HK-2 (cell line): ENCODE measurements around the gene TIMM23.
"Not testable (repeated sequence)": the region's sequence is repeated elsewhere in the genome, so short reads cannot be mapped to it uniquely, and the experiment has no call there.

ENCODE experiments used
- DNase-seq: peaks from one replicate; pipeline ENCODE4 v3.0.0-alpha.2; 2018; ENCODE audit not compliant: unreplicated experiment

TIMM23 gene

GRCh38 chr10:45997557-45997956 lies 25.3 kb downstream of the TIMM23 start:
- no peak for DNase-seq

GRCh38 chr10:45997994-45998763 lies 25.9 kb downstream of the TIMM23 start:
- no peak for DNase-seq

- not testable (repeated sequence) for DNase-seq
These were observed 27.7 kb downstream of the TIMM23 start for GRCh38 chr10:45999955-46000354.

- DNase-seq = no peak
These were observed 28.2 kb downstream of the TIMM23 start for GRCh38 chr10:46000538-46000937.

- DNase-seq = no peak
These were observed 29.0 kb downstream of the TIMM23 start for GRCh38 chr10:46001187-46001756.

GRCh38 chr10:46002189-46002687 lies 29.9 kb downstream of the TIMM23 start:
- not testable (repeated sequence) for DNase-seq

GRCh38 chr10:46002916-46003693 lies 30.8 kb downstream of the TIMM23 start:
- no peak for DNase-seq

- DNase-seq = no peak
These were observed 32.7 kb downstream of the TIMM23 start for GRCh38 chr10:46004963-46005362.

- DNase-seq = no peak
These were observed 33.1 kb downstream of the TIMM23 start for GRCh38 chr10:46005383-46005782.

GRCh38 chr10:46006219-46006618 lies 33.9 kb downstream of the TIMM23 start:
- DNase-seq = no peak

- no peak for DNase-seq
These were observed 40.5 kb downstream of the TIMM23 start for GRCh38 chr10:46012746-46013145.

GRCh38 chr10:46014206-46014605 lies 41.9 kb downstream of the TIMM23 start:
- DNase-seq = no peak

GRCh38 chr10:46014683-46015405 lies 42.6 kb downstream of the TIMM23 start:
- no peak for DNase-seq

- no peak for DNase-seq
These were observed 43.9 kb downstream of the TIMM23 start for GRCh38 chr10:46016190-46016589.

GRCh38 chr10:46016811-46017210 lies 44.5 kb downstream of the TIMM23 start:
- DNase-seq = no peak

- DNase-seq = no peak
These were observed 45.4 kb downstream of the TIMM23 start for GRCh38 chr10:46017733-46018132.

- DNase-seq = no peak
These were observed 46.3 kb downstream of the TIMM23 start for GRCh38 chr10:46018453-46019176.

- DNase-seq = no peak
These were observed 46.9 kb downstream of the TIMM23 start for GRCh38 chr10:46019177-46019528.

GRCh38 chr10:46019569-46020343 lies 47.5 kb downstream of the TIMM23 start:
- no peak for DNase-seq

GRCh38 chr10:46020344-46020657 lies 48.0 kb downstream of the TIMM23 start:
- DNase-seq = no peak
